CD4-positive, alpha-beta T cell (primary cell): ENCODE data around the gene CXCL5. TPM values are rescaled to one million over a fixed set of nuclear protein-coding genes. Genes with fewer than 3 reads are reported as not detected.

Source experiments
- ATAC-seq: fragments of 200-7000 bp; cut with Tn5 transposase; one replicate; pipeline ENCODE4 v1.10.0; 2022; ENCODE audit warnings: mild to moderate bottlenecking; ENCODE audit not compliant: poor library complexity
- CTCF ChIA-PET: fragments of 350-600 bp; sonication (Branson Sonifier 250); formaldehyde crosslinking; loops from one replicate; lab custom pipeline; 2021; ENCODE audit warnings: antibody characterized with exemption, inconsistent platforms; lab: Charles Lee
- POLR2A ChIA-PET: fragments of 350-600 bp; sonication (Branson Sonifier 250); formaldehyde crosslinking; loops from one replicate; lab custom pipeline; 2021; ENCODE audit warnings: antibody characterized with exemption, inconsistent platforms; lab: Charles Lee
- DNase-seq, 14 experiments: peaks; one replicate each; pipeline ENCODE4 v3.0.0-alpha.2; 2013 to 2020; ENCODE audit warnings: mixed read lengths in 2 of 14
- H3K27ac ChIP-seq, 2 donors: one replicate each; pipeline versions ENCODE4 v1.5.1 to v1.7.0; 2013; ENCODE audit warnings: low read length in 2 of 2, low read depth in 1 of 2, mild to moderate bottlenecking in 1 of 2
- H3K27me3 ChIP-seq, 2 experiments: 1 replicate in 1 of 2; 2 replicates in 1 of 2; pipeline versions ENCODE4 v1.6.1 to v1.7.0; 2013; ENCODE audit warnings: low read length in 2 of 2, control low read depth in 1 of 2, mild to moderate bottlenecking in 1 of 2, moderate library complexity in 1 of 2; ENCODE audit not compliant: insufficient read depth in 2 of 2, control insufficient read depth in 1 of 2
- H3K36me3 ChIP-seq: one replicate; pipeline ENCODE4 v1.6.1; 2013; ENCODE audit warnings: low read length, control low read depth; ENCODE audit not compliant: insufficient read depth
- H3K4me1 ChIP-seq: one replicate; pipeline ENCODE4 v1.6.1; 2013; ENCODE audit warnings: low read length, control low read depth; ENCODE audit not compliant: insufficient read depth
- H3K4me3 ChIP-seq: one replicate; pipeline ENCODE4 v1.5.1; 2013; ENCODE audit warnings: mild to moderate bottlenecking, low read length, moderate library complexity
- H3K9me3 ChIP-seq, 2 experiments: 1 replicate in 1 of 2; 2 replicates in 1 of 2; pipeline versions ENCODE4 v1.6.1 to v1.7.0; 2013; ENCODE audit warnings: low read length in 2 of 2, mild to moderate bottlenecking in 2 of 2, control low read depth in 1 of 2, moderate library complexity in 1 of 2; ENCODE audit not compliant: control insufficient read depth in 1 of 2, insufficient read depth in 1 of 2
- H3K27ac Mint-ChIP-seq: one replicate; pipeline ENCODE4 v1.8.0; 2020; ENCODE audit warnings: mixed read lengths
- H3K27me3 Mint-ChIP-seq: one replicate; pipeline ENCODE4 v1.8.0; 2021; ENCODE audit warnings: mixed read lengths
- H3K36me3 Mint-ChIP-seq: one replicate; pipeline ENCODE4 v1.8.0; 2021; ENCODE audit warnings: low read depth, mixed read lengths
- H3K4me1 Mint-ChIP-seq: one replicate; pipeline ENCODE4 v1.8.0; 2021; ENCODE audit warnings: low read depth, mixed read lengths
- H3K4me3 Mint-ChIP-seq: one replicate; pipeline ENCODE4 v1.8.0; 2020; ENCODE audit warnings: mild to moderate bottlenecking, mixed read lengths
- H3K9me3 Mint-ChIP-seq: one replicate; pipeline ENCODE4 v1.8.0; 2020; ENCODE audit warnings: mixed read lengths
- intact Hi-C, 2 experiments: fragments of 100-400 bp; cut with DNase I in 1 of 2; cut with micrococcal nuclease in 1 of 2; formaldehyde crosslinking; loops; one replicate each; pipeline versions ENCODE4 v1.15.1 to v1.9.0; 2023 to 2025; cut with DNase I, micrococcal nuclease
- total RNA-seq, 174 experiments: library from RNA in 2 of 174; stranded (reverse) in 2 of 174; gene quantifications; one replicate each; pipeline ENCODE4 v1.2.3 and lab custom pipeline; 2021 to 2026
- TF ChIP-seq, protein P1 (sequence below): fragments of 200-600 bp; IDR thresholded peaks from one replicate; pipeline ENCODE4 v1.8.0; 2022; ENCODE audit warnings: antibody characterized with exemption, mild to moderate bottlenecking

The CXCL5 gene
- total RNA-seq, 2 experiments from 2014 or later = not detected

DNA sequence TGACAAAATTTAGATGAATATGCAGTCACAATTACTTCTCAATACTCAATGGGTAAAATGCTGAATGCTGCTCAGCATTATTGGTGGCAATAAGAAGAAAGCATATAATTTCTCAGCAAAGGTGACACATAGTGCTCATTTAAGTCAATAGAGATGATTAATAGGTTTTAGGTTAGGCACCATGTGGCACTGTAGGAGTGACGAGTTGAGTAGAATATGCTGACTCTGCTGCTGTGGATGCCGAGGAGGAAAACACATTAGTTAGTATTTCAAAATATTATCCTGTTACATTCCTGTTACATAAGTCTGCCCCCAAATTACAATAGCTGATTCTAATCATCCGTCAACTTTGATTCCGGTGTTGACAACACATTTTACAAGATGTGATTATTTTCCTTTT, 13.7 kb upstream of the CXCL5 start:
- H3K4me1 ChIP-seq = no peaks in the 10 kb centered on the region
- Mint-ChIP-seq H3K9me3 (no peaks in the 10 kb centered on the region), H3K36me3 (no peaks in the 10 kb centered on the region), H3K27me3 (no peaks in the 10 kb centered on the region), H3K4me1 (peaks cover 11% of the 10 kb centered on the region), H3K4me3 (no peak overlapping the region), H3K27ac (no peak overlapping the region)
- no peak overlapping the region for H3K4me3 ChIP-seq
- no peak overlapping the region for H3K27ac ChIP-seq
- DNase-seq (no peak), ATAC-seq (no peak)
- intact Hi-C loops = no loop called here
- no peaks in the 10 kb centered on the region for H3K9me3 ChIP-seq
- TF ChIP-seq, protein P1, sequence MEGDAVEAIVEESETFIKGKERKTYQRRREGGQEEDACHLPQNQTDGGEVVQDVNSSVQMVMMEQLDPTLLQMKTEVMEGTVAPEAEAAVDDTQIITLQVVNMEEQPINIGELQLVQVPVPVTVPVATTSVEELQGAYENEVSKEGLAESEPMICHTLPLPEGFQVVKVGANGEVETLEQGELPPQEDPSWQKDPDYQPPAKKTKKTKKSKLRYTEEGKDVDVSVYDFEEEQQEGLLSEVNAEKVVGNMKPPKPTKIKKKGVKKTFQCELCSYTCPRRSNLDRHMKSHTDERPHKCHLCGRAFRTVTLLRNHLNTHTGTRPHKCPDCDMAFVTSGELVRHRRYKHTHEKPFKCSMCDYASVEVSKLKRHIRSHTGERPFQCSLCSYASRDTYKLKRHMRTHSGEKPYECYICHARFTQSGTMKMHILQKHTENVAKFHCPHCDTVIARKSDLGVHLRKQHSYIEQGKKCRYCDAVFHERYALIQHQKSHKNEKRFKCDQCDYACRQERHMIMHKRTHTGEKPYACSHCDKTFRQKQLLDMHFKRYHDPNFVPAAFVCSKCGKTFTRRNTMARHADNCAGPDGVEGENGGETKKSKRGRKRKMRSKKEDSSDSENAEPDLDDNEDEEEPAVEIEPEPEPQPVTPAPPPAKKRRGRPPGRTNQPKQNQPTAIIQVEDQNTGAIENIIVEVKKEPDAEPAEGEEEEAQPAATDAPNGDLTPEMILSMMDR = no peak
- no peaks in the 10 kb centered on the region for H3K36me3 ChIP-seq
- ChIA-PET CTCF (no interaction called here), POLR2A (no interaction called here)
- H3K27me3 ChIP-seq = no peaks in the 10 kb centered on the region

DNA sequence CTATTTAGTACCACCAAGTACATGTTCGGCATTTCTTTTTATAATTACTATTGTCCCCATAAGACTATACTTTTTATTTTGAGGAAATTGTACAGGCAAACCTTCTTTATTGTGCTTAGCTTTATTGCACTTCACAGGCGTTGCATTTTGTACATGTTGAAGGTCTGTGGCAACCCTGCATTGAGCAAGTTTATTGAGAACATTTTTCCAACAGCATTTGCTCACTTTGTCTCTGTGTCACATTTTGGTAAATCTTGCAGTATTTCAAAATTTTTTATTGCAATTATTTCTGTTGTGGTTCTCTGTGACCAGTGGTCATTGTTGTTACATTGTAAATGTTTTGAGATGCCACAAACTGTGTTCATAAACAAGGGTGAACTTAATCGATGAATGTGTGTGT, 10.8 kb upstream of the CXCL5 start:
- ATAC-seq = no peak
- CTCF ChIA-PET = no interaction called here
- Mint-ChIP-seq H3K9me3 (no peaks in the 10 kb centered on the region), H3K36me3 (no peaks in the 10 kb centered on the region), H3K4me3 (no peak overlapping the region), H3K4me1 (no peaks in the 10 kb centered on the region), H3K27me3 (no peaks in the 10 kb centered on the region), H3K27ac (no peak overlapping the region)
- TF ChIP-seq, protein P1 = no peak
- Histone ChIP-seq H3K36me3 (no peaks in the 10 kb centered on the region), H3K4me1 (no peaks in the 10 kb centered on the region), H3K27ac (no peak overlapping the region), H3K4me3 (no peak overlapping the region), H3K9me3 (no peaks in the 10 kb centered on the region), H3K27me3 (no peaks in the 10 kb centered on the region)
- POLR2A ChIA-PET = no interaction called here
- intact Hi-C loops = no loop called here
- no peak for DNase-seq

DNA sequence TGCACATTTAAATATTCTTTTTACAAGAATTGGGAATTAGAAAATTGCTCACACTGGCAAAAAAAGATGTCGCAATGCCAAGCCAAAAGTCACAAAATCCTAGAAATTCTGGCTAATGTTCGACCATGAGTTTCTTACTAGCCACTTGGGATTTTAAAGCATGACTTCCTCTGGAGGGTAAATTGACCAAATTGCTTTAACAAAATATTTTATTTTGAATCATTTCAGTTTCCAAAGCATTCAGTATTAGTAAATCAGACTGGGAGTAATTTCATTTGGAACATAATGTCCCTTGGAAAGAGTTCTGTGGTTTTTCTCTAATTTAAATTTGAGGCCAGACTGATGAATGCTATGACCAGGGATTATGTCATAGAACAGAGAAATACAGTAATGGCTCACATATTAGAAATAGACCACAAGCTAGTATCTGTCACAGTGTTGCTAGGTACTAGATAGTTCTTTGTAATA, 7.6 kb upstream of the CXCL5 start:
- Histone ChIP-seq H3K27me3 (no peaks in the 10 kb centered on the region), H3K4me1 (no peaks in the 10 kb centered on the region), H3K27ac (no peak overlapping the region), H3K9me3 (no peaks in the 10 kb centered on the region), H3K4me3 (no peak overlapping the region), H3K36me3 (no peaks in the 10 kb centered on the region)
- intact Hi-C loops = no loop called here
- no peak for DNase-seq
- Mint-ChIP-seq H3K4me3 (no peak overlapping the region), H3K27me3 (peaks cover 3% of the 10 kb centered on the region), H3K9me3 (no peaks in the 10 kb centered on the region), H3K4me1 (no peaks in the 10 kb centered on the region), H3K36me3 (no peaks in the 10 kb centered on the region), H3K27ac (no peak overlapping the region)
- TF ChIP-seq, protein P1 = no peak
- ChIA-PET CTCF (no interaction called here), POLR2A (no interaction called here)
- ATAC-seq = no peak
